HG03139 (cell line): ENCODE measurements around the gene ARHGAP21.

Experiments
- ATAC-seq: cut with Tn5 transposase; IDR thresholded peaks from one replicate; pipeline ENCODE4 v1.9.1; 2021; ENCODE audit not compliant: unreplicated experiment

The ARHGAP21 gene

DNA sequence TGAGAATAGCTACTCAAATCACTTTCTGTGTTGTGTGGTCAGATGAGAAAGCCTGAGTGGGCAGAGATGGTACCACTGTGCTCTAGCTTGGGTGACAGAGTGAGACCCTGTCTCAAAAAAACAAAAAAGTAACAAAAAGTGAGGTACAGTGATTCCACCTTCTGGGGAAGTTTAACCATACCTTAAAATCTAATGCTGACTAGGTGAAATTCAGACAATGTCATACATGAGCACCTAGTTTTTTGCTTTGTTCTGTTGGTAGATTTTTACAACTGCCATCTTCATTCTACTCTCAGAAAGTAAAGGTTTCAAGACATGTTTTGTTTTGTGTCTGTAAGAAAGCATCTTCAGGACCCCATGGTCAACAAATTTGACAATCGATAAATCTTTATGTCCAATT is 144.2 kb downstream of the ARHGAP21 start:
- ATAC-seq: no peak

DNA sequence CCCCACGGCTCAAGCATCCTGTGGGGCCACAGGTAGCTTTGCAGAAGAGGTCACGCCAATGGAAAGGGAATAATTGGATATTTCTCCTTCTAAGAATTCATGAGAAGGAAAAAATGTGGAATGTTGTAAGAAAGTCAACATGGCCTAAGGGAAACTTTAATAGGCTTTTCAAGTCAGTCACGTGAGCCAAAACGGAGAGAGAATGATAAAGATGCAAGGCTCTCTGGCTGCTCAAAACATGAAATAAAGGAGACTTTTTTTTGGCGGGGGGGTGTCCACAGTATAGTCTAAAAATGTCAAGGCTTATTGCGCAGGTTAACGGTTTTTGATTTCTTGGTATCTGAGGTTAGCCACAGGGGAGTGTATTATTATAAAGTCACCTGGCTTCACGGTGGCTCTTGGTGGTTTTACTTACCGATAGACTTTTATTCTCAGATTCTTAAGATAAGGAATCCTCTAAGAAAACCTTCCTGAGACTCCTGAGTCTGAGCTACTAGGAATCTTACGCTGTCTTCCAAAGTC is 148.1 kb downstream of the ARHGAP21 start:
- ATAC-seq: no peak

DNA sequence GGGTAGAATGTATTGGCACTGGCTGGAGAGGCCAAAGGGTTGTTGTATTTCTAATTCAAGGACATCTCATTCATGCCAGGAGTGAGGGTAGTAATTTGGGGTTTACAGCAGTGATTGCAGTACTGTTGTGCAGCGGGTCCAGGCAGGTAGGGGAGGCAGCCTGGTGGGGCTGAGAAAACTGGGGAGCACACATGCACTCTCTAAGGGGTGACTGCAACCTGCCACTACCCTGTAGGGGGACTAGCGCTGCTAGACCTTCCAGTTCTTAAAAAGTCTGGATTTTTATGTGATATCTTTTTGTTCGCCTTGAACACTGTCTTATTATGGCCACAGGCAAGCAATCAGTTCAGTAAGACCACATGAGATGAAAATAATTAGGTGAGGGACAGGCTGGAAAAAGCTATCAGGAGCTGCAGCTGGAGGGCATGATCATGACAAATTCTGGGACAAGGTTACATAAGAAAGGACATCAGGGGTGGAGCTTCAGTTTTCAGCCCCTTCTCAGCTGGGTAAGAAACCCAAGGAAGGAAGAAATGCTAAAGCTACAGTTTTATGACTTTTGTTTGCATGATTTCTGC is 149.0 kb downstream of the ARHGAP21 start:
- no peak for ATAC-seq

DNA sequence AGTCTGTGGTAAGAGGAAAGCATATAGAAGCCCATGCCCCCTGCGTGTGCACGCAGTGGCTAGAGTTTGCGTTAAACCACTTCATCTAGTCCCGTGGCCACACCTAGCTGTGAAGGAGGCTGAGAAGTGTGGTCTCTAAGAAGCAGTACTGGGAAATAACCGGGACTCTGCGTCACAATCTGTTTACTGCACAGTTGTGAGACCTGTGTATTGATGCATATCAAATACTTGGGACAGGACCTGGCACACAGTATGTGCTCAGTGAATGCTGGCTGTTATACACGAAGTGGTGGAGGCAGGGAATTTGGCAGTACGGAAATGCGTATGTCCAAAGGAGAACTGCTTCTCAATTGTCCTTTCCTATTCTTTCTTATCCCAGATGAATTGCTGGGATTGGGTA is 149.5 kb downstream of the ARHGAP21 start:
- ATAC-seq: no peak

DNA sequence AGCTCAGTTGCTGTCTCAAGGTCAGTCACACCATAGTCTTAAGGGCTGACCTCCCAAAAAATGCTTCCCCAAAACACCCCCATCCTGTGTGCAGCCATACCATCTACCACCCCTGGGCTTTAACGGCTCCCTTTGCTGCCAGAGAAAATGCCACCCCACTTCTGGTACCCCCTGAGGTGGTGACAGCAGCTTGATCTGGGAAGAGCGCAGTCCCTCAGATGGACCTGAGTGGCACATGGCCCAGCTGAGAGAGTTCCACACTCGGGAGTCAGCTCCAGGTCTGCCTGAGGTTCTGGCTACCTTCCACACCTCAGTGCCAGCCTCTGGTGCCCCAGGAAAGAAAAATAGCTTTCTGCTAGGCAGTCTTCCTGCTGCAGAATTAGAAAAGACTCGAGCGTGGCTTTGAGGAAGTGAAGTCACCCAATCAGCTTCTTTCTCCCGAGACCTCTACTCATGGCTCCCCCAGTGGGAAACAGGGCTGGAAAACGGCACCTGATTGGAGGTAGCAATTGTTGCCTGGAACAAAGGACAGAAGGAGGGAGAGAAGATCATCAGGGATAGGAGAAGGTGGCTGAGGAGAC is 151.7 kb downstream of the ARHGAP21 start:
- ATAC-seq: no peak

DNA sequence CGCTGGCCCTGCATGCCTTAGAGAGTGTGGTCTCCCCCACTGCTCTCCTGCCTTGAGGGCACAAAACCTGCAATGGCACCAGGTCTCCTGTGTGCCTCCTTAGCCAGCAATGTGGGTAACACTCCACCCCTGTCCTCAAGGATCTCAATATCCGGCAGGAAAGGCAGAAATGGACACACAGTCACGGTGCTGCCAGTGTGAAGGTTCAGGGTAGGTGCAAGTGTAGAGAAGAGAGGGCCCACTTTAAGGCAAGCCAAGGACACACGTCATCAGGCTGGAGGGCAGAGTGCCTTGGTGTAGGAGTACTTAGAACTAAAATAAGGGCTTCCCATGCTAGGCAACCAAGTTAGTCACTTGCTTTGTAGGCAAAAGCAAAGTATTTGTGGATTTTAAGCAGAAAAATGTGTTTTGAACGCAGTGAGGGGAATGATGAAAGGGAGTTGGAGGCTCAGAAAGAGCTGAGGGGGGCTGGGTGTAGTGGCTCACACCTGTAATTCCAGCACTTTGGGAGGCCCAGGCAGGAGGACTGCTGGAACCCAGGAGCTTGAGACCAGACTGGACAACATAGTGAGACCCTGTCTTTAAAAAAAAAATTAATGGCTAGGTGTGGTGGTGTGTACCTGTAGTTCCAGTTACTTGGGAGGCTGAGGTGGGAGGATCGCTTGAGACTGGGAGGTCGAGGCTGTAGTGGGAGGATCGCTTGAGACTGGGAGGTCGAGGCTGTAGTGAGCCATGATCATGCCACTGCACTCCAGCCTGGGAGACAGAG is 152.8 kb downstream of the ARHGAP21 start:
- ATAC-seq: no peak

DNA sequence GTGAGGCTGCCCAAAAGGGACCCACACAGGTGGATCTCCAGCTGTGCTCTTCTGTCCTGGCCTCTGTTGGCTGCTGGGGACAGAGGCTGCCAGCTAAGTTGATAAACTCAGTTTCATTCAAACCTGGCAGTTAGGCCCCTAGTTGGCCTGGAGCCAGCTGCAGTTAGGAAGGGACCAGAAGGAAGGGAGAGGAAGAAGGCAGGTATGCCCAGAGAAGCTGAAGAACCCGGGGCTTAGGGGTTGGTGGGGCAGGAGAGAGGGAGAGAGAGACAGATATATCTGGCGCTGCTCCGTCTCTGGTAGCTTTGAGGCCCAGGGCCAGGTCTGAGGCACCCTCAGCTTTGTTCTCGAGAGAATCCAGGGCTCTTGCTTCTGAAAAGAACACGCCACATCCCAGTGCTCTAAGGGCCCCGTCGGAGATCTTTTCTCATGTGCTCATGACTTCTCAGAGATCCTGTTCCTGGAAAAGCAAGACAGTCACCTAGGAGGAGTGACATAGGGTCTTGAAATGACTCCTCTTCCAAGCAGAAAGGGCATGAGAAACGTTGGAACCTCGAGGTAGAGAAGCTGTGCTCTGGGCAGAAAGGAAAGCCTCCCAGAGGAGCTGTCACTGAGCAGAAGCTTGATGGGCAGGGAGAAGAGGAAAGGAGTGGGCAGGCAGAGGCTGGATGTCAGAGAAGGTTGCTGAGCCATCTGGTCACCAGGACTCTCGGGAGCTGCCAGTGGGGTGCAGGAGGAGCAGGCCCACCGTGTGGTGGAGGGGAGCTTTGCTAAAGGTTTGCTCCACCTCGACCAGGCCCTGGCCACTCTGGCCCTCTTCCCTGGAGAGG is 153.6 kb downstream of the ARHGAP21 start:
- ATAC-seq: no peak

DNA sequence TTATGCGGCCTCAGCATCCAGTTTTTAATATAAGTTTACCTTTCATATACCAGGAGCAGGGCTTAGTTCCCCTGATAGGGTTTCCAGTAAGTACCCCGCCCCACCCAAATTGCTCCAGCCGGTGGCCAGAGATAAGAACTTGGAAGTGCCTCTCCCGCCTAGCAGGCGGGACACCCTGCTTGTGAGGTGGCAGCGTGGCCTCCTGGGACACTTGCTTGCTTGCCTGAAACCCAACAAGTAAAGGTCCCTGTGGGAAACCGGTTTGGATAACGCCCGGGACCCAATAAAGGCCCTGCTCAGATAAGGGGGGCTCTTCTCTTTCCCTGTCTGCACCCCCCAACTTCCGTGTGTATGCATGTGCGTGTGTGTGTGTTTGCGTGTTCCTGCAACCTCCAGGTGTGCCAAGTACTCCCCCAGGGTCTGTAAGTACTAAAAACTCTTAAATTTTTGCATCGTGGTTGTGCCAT is 154.3 kb downstream of the ARHGAP21 start:
- ATAC-seq: no peak

DNA sequence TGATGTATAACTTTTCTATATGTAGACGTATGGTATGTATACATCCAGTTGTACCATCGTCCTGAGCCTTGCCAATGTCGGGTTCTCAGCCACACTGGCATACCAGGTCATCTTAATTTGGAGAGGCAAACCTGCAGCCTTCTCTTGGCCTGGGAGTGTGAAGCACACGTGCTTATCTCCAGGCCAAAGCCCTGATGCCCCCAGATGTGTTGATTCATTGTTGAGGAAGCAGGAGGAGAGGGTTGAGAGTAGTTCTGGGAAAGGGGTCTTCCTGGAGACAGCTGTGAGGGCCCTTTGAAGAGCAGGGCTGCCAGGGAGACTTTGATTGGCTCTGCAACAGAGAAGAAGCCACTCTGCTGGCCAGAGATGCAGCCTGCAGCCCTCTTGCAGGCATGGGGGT is 155.6 kb downstream of the ARHGAP21 start:
- ATAC-seq: no peak

DNA sequence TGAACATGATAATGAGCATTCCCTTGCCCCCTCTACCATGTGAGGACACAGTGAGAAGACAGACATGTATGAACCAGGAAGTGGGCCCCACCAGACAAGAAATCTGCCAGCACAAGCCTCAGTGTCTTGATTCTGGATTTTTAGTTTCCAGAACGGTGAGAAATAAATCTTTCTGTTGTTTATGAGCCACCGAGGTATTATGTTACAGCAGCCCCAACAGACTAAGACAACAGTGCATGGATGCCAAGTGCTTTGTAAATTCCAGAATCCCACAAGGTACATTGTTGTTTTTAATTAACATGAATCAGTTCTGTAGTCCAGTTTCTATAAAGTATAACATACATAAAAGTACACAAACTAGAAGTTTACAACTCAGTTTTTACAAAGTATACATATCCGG is 162.2 kb downstream of the ARHGAP21 start:
- no peak for ATAC-seq

DNA sequence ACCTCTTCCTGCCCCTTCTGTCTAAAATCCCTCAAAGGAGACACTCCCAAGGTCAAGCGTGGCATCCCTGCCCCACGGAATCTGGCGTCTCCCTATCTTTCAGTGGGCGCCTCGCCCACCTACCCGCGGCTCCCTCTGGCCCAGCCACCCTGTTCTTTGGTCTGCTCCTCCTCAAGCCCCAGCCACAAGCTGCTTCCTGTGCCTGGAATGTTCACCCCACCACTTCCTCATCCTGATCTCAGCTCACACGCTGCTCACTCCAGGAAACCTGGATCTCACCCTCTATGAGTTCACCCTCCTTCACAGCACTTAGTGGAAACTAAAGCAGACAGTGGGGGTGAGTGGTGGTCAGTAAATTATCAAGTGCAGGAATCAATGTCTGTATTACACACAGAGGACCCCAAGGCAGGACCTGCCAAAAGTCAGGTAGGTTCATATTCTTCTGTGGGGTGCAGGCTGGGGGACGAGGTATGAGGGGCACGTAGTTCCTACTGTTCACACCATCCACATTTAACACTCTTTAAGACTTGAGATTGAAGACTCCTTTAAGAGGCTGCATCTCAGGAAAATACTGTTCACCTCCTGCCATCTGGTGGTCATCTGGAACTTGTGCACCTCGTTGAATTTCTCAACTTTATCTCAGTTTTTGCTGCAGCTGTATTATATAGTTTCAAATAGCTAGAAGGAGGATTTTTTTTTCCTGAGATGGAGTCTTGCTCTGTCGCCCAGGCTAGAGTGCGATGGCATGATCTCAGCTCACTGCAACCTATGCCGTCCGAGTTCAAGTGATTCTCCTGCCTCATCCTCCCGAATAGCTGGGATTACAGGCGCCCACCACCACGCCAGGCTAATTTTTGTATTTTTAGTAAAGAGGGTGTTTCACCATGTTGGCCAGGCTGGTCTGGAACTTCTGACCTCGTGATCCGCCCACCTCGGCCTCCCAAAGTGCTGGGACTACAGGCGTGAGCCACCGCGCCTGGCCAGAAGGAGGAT is 166.6 kb downstream of the ARHGAP21 start:
- ATAC-seq: no peak

DNA sequence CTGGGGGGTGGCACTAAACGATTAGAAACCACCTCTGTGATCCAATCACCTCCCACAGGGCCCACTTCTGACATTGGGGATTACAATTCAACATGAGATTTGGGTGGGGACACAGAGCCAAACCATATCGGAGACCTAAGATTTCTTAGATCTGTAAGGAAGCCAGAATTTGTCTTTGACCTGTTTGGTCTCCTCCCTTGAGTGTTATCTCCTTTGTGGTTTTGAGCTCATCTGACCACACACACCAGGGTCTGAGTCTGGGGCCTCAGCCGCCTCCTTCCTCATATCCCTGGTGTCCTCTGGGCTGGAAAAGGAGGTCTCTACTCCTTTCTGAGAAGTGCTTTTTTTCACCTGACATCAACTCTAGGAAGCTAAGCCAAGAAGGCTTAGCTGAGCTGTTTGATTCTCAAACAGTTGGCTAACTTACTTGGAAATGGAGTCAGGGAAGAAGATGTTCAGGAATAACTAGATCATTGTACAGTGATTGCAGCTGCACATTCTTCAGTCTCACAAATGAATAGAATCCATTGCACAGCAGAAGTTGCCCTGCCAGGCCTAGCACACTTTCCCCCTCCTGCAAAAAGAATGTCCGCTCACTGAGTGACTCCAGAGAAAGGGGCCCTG is 167.4 kb downstream of the ARHGAP21 start:
- no peak for ATAC-seq

DNA sequence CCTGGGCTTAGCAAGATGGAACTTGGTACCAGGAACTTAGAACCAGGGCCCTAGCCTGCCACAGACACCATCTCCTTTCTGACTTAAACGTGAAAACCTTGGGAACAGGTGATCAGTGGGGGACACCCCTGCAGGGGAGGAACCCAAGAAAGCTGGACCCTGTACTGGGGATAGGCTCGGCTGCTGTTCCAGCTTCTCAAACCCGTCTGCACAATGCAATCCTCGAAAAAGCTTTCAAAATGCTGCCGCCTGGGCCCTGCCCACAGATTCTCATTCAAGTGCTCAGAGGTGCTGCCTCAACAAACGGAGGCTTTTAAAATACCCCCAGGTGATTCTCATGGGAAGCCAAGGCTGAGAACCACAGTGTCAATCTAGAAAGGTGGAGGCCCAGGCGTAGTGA is 169.7 kb downstream of the ARHGAP21 start:
- no peak for ATAC-seq

DNA sequence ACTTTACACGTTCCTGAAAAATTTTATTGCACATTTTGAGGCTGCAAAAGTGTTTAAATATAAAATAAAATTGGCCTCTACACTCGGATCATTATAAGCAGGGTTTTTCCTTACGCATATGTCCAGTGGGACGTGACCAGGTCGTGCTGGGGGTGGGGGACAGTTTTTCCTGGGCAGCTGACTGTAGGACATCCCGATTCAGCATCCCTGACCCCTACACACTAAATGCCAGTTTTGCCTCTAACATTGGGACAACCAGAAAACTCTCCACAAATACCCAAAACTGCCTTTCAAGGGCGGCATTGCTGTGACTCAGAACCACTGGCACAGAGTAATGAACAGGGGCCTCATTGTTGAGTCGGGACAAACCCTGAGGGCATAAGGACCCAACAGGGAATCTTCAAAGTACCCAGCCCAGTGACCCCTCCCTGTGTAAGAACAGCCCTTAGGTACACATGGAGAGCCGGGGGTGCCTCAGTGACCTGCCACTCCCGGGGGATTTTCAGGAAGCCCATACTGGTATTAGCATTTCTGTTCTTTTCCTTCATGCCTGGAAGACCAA is 170.6 kb downstream of the ARHGAP21 start:
- no peak for ATAC-seq

DNA sequence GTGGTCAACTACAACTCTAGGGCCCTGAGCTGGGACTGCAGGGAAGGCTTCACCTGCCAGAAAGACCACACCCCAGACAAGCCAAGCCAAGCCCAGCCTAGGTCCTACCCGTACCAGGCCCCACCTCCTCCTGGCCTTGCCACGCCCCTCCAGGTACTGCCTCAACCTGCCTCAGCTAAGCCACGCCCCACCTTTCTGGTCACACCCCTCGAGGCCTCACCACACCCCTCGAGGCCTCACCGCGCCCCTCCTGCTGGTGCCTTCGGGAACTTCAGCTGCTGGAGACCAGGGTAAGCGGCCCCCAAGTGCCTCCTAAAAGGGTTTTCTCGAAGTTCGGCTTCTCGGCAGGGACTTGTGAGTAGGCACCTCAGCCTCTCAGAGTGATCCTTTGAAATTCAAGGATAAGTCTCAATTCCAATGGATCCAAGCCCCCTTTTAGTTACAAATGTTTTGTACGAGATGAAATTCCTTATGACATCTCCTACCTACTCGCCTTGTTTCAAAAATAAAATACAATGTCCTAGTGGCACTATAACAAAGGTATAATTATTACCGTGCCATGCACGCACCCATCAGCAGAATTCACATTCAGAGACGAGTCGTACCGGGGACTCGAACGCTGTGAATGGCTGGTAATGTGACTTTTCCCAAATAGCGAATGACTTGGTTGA is 171.2 kb downstream of the ARHGAP21 start:
- ATAC-seq: no peak

DNA sequence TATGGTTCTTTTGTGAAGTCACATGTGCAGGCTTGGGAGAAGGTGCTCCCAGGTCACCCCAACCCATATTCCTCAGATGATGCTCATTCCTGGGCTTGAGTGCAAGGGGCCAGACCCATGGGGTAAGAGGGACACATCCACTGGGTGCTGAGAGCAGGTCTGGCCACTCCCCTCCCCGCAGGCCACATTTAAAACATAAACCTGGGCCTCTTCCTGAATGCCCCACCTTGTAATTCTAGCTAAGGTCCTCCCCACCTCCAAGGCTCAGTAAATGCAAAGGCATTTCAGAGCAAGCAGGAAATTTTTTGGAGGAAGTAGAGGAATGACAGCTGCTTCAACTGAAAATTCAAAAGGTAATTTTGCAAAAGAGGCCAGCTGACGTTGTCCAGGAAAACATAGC is 172.5 kb downstream of the ARHGAP21 start:
- no peak for ATAC-seq

DNA sequence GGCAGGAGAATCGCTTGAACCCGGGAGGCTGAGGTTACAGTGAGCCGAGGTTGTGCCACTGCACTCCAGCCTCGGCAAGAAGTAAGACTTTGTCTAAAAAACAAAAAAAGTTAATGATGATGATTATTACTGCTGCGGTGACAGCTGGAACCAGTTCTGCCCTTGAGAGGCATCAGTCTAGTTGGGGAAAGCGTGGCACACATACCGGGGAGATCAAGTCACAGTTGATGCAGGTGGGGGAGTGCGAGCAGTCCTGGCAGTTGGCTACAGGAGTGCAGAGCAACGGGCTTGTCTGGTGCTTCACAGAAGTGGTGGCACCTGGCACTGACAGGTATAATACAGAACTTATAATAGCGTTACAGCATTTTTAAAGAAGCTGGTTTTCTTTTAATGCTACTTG is 173.0 kb downstream of the ARHGAP21 start:
- no peak for ATAC-seq

DNA sequence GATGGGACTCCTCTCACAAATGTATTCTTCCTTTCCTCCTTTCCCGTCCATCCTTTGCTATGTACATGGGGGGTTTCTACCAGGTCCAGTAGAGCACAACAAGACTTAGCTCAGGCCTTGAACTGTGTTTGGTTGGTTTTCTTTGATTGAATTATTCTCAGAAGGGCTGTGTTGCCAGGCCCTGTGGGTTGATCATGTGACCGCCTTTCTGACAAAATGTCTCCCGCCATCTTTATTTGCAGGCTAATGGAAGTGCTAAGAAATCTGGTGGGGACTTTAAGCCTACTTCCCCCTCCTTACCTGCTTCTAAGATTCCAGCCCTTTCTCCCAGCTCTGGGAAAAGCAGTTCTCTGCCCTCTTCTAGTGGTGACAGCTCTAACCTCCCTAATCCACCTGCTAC is 178.1 kb downstream of the ARHGAP21 start:
- ATAC-seq: no peak

DNA sequence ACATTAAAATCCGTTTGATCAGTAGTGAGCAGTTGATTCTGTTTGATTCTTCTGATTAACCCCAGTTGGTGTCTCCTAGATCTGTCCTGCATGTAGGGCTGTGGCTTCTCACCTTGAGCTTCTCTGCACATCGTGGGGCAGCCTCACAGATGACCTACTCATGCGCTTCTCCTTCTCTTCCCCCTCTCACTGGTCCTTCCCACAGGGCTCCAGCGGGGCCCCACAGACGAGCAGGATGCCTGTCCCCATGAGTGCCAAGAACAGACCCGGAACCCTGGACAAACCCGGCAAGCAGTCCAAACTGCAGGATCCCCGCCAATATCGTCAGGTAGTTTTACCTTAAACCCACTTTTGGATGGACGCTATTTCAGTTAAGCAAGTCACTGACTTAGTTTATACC is 178.9 kb downstream of the ARHGAP21 start:
- ATAC-seq: no peak
